GM18858 (cell line): ENCODE measurements around the gene MYBPC3.

Source experiments
- ATAC-seq: cut with Tn5 transposase; IDR thresholded peaks from one replicate; pipeline ENCODE4 v1.9.1; 2021; ENCODE audit not compliant: unreplicated experiment

MYBPC3 gene

DNA sequence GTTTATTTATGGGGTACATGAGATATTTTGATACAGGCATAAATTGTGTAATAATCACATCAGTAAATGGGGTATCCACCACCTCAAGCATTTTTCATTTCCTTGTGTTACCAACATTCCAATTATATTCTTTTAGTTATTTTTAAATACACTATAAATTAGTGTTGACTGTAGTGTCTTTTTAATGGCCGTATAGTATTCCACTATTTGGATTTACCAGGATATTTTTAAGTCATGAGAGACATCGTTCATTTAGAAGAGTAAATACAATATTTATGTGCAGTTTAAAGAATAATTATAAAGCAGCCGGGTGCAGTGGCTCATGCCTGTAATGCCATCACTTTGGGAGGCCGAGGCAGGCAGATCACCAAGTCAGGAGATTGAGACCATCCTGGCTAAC is 32.0 kb upstream of the MYBPC3 start:
- ATAC-seq, result no peak

GRCh38 chr11:47383071-47383470 is 30.6 kb upstream of the MYBPC3 start:
- ATAC-seq, result no peak

GRCh38 chr11:47380078-47380477 is 27.6 kb upstream of the MYBPC3 start:
- ATAC-seq, result no peak

- no peak for ATAC-seq
Observed at GRCh38 chr11:47379317-47379716, 26.8 kb upstream of the MYBPC3 start.

- ATAC-seq, result no peak
Observed at GRCh38 chr11:47378836-47379170, 26.3 kb upstream of the MYBPC3 start.

- peak; percentile 73 for ATAC-seq
Observed at GRCh38 chr11:47378010-47378835, 25.7 kb upstream of the MYBPC3 start, which contains the start of gene SPI1. TSS of gene SPI1 (minus strand) at chr11:47378547. CDS start at chr11:47378353, 194 bp downstream.

DNA sequence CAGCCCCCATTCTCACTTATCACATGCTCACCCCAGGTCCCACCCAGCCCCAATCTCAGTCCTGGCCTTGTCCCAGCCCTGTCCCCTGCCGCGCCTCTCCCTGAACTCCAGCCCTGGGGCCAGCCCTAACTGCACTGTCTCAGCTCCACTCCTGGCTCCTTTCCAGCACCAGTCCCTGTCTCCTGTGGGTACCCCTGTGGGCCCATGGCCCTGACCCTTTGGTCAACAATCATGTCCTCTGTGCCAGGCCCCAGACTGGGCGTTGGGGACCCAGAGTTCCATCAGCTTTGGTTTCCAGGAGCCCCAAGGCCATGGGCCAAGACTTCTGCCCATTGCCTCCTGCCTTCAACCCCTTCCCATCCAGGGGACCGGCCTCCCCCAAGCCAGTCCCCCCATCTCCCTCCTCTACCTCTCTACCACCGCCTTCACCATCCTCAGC is 25.1 kb upstream of the MYBPC3 start:
- ATAC-seq, result no peak

DNA sequence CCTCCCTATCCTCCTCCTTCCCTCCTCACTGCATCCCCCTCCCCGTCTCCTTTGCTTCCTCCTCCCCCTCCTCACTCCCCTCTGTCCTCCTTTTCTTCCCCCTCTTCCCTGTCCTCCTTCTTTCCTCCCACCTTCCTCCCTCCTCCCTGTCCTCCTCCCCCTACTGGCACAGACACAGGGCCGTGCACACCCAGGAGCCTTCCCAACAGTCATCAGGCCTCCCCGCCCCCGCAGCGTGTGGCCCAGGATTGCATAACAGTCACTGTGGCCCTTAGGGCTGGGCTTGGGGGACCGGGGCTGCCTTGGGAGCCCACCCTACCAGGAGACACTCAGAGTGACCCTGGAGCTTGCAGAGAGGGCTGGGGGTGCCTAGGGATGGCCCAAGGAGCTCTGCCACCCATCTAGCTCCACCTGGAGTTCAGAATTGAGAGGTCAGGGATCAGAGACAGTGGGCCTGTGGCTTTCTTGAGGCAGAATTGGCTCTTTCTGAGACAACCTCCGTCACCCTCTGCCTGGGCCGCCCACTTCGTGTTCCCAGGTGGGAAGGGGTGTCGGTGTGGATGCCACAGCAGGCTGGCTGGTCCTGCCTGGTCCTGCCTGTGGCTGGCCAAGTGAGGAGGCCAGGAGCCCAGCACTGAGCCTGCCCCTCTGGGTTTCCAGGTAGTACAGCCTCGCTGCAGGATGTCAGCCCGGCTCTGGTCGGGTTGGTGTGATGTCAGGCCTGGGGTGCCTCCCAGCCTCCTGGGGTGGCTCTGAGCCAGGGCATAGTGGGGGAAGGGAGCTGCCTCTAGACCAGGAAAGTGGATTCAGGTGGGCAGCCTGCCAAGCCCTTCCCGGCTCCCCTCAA is 24.2 kb upstream of the MYBPC3 start:
- ATAC-seq, result no peak

DNA sequence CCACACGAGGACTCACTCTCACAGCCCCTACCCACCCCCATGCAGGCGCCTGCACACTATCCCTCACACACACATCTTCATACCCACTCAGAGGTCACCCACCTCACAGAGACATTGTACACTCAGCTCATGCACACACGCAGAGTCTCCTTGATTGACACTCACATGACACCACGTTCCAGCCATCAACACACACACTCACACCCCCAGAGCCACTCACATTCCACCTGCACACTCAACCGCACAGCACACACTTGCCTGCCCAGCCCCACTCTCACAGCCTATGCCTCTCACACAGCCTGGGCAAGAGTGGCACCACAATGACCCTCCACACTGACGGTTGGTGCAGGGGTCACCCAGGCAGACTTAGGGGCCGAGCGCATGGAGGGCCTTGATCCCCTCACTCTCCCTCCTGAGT is 23.6 kb upstream of the MYBPC3 start:
- ATAC-seq, result no peak

- no peak for ATAC-seq
Observed at GRCh38 chr11:47375546-47376085, 23.1 kb upstream of the MYBPC3 start.

DNA sequence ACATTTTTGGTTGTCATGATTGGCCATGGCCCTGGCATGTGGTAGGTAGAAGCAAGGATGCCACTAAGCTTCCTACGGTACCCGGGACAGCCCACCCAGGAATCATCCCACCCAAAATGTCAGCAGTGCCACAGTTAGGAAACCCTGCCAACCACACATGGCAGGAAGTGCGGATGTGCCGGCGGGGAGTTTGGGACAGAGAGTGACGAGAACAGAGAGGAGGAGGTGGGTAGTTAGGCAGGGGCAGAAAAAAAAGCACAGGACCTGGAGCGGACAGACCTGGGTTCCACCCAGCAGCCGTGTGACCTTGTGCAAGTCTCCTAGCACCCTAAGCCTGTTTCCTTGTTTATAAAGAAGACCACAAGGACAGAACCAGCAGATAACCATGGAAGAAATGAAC is 22.5 kb upstream of the MYBPC3 start:
- ATAC-seq, result no peak

- no peak for ATAC-seq
Observed at GRCh38 chr11:47374720-47375019, 22.2 kb upstream of the MYBPC3 start.

GRCh38 chr11:47373876-47374719 is 21.6 kb upstream of the MYBPC3 start:
- no peak for ATAC-seq

DNA sequence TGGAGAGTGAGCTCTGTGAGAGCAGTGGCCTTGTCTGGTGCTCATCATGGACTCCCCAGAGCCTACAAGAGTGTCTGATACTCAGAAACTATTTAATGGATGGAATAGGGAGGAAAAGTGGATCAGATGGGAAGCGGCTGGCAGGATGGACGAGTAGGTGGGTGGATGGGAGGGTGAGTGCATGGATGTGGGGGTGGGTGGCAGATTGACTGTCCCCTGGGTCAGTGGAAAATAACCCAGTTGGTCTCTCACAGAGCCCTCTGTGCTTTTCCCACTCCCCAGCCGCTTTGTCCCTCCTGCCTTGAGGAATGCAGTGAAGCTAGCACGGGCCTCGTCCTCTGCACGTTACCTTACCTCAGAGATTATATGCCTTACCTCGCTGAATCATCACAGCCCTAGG is 19.9 kb upstream of the MYBPC3 start:
- ATAC-seq, result no peak

DNA sequence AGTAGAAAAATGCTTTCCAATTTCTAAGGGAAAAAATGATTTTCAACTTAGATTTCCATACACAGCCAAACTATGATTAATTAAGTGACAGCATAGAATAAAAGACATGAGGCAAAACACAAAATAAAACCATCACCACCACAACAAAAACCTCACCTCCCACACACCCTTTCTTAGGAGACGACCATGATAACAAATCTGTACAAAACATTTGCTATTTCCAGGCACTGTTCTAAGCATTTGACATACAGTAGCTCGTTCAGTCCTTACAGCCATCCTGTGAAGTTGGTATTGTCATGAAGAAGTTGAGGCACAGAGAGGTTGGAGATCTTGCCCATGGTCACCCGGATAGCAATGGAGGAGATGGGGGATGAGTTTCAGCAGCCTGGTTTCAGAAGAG is 17.2 kb upstream of the MYBPC3 start:
- no peak for ATAC-seq

DNA sequence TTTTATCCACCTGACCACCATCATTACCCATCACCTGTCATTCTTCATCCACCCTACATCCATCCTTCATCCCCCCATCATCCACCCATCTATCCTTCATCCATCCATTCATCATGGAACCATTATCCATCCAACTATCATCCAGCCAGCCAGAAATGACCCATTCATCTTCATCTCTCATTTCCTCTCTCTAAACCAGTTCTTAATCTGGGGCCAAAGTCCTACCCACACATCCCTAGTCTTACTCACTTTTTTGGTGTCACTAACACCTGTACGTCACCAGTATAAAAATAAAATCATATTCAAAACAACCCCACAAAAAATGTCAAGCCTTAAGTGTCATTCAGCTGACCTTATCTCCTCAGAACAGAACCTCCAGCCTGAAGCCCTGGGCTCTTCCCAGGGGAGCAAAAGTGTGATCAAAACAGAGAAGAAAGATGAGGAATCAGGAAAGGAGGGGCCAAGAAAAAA is 13.6 kb upstream of the MYBPC3 start:
- ATAC-seq, result peak; percentile 46

- no peak for ATAC-seq
Observed at GRCh38 chr11:47361419-47361818, 8.9 kb upstream of the MYBPC3 start.

- no peak for ATAC-seq
Observed at GRCh38 chr11:47360341-47360740, 7.8 kb upstream of the MYBPC3 start.

DNA sequence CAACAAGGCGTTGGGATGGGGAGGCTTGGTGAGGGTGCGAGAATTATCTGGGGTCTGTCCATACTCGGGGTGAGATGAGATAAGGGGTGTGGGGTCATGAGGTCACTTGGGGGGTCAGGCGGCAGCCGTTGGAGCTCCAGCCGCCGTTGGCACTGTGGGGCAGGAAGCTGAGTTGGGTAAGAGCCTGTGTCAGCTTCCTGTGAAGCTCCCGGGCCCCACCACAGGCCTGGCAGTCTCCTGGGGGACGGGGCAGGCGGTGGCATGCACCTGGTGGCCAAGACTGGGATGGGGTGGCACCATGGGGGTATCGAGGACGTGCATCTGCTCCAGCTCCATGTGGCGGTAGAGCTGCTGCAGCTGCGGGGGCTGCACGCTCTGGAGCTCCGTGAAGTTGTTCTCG is 7.1 kb upstream of the MYBPC3 start:
- no peak for ATAC-seq

- ATAC-seq, result no peak
Observed at GRCh38 chr11:47359162-47359561, 6.7 kb upstream of the MYBPC3 start.

DNA sequence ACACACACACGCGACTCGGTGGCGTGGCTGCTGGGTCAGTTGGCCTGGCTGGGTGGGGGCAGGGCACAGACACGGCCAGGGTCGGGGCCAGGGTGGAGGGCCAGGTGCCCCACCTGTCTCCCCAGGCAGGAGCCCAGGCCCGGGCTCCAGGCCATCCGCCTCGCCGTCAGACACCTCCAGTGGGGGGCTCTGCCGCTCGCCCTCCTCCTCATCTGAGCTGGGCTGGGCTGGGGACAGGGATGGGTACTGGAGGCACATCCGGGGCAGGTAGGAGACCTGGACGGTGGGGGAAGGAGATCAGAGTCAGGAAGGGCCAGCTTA is 6.2 kb upstream of the MYBPC3 start:
- ATAC-seq, result no peak
